HG03378 (cell line): Measurements from ENCODE around the gene NUFIP1.
"Not testable (repeated sequence)": the region's sequence is repeated elsewhere in the genome, so short reads cannot be mapped to it uniquely, and the experiment has no call there.

ENCODE experiments used
- ATAC-seq: cut with Tn5 transposase; IDR thresholded peaks from one replicate; pipeline ENCODE4 v1.9.1; 2021; ENCODE audit warnings: mild to moderate bottlenecking, moderate library complexity; ENCODE audit not compliant: unreplicated experiment

The NUFIP1 gene

DNA sequence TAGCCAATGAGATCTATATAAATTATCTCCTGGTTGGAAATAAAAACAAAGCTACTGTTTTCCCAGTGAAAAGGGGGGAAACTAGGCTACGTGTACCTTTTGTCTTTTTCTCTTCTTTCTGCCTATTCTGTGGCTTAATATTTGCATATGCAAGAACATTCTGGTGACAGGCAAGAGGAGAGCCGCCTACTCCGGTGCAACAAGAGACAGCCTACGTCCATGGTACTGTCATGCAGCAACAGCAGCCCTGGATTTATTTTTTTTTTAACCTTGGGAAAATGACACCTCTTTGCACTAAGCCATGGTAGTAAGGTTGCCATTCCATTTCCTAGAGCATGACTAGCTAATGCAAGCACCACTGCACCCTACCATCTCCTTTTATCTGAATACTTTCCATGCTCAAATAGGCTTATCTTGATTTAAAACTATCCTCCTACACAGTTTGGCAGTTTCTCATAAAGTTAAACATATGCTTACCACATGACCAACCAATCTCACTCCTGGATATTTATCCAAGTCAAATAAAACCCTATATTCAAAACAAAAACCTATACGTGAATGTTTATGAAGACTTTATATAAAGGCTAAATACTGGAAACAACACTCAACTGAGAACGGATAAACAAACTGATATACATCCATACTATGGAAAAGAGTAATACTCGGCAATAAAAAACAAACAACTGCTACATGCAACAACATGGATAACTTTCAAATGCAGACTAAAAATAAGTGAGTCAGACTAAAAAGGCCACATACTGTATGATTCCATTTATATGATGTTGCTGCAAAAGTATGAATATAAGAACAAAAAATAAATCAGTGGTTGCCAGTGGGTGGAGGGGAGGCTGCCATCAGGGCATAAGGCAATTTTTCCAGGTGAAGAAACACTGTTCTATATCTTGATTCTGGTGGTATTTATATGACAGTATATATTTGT lies 17.3 kb downstream of the NUFIP1 start:
- ATAC-seq = no peak

DNA sequence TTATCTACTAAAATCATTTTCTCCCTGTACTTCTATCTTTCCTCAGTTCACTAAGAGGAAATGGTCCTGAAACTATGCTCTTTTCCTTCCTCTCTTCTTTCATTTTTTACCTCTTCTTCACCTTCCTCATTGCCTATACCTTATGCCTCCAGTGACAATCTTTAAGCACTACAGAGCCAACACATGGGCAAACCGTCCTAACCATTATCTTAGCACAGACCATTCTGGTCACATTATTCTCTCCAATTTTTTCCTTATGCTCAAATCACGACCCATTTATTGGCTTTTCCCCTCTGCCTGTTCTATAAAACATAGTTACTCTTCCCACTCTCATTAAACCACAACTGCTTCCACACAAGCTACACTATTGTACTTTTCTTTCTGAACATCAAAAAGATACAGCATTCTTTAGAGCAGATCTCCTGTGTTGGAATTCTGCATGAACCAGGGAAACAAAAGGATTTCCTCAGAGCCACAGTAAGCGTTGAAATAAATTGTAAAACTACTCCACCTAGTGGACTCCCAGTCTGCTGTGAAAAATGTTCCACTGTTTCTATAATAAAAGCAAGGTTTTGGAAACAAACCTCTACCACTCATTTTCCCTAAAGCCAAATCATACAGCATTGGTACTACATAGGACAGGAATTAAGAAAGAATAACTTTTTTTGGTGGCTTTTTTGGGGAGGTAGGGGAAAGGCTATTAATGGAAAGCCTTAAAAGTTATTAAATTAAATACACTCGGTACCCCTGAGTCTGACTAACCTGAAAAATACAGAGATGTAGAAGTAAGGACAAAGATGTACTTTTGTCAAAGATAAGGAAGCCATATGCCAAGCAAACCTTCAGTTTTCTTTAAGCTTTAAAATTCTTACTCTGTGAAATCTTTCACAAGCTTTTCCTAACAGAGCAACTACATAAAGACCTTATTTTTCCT lies 19.5 kb downstream of the NUFIP1 start:
- no peak for ATAC-seq

DNA sequence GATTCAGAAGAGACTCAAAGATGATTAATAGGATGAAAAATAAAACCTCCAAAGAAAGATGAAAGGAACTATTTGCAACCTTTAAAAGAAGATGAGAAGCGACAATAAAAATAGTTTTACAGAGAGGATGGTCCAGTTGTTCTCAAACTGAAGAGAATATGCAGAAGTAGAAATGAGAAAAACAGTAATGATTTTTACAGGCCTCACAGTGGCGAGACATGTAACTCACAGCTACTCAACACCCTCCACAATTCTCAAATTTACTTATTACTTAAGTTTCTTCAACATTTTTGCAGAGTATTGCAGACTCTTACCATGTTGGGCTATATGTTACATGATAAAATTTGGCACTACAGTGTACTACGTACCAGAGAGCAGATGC lies 20.8 kb downstream of the NUFIP1 start:
- no peak for ATAC-seq

DNA sequence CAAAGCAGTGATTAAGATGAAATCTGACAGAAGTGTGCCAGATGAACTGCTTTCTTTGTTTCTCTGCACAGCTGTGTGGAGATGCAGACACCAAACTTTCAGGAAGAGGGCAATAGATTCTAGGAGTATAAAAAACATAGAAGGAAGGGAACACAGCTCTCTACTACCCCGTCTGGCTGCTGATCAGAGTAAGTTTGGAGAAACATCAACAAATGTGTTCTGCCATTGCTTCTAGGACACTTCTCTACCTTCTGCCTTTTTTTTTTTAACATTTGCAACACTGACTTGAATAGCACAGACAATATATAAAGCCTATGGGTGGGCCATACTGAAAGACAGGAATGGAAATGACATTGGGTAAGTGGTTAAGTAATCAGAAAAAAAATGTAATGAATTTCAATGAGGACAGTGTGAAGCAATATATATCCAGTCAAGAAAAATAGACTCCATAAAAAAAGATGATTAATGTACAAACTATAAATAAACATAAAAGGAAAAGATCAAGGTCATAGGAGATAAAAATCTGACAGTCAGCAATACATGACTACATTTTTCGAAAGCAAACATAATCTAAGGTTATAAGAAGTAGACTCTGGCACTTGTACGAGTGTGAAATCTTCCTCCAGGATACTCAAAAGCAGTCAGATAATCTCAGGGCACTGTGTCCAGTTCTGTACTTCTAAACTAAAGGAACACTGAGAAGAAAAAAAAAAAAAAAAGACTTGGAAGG lies 21.4 kb downstream of the NUFIP1 start:
- ATAC-seq = no peak

DNA sequence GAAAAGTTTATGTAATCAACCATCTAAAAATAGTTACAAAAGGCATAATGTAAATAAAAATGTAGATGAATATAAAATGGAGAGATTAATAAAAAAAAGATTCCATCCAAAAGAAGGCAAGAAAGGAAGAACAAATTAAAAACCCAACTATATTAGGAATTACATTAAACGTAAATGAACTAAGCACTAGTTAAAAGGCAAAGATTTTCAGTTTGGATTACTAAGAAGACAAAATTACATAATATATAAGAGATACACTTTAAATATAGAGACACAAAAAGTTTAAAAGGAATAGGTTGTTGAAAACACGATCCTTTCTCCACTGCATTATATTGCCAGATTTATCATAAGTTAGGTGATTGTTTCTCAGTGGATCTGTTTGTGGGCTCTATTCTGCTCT lies 27.3 kb downstream of the NUFIP1 start:
- no peak for ATAC-seq

DNA sequence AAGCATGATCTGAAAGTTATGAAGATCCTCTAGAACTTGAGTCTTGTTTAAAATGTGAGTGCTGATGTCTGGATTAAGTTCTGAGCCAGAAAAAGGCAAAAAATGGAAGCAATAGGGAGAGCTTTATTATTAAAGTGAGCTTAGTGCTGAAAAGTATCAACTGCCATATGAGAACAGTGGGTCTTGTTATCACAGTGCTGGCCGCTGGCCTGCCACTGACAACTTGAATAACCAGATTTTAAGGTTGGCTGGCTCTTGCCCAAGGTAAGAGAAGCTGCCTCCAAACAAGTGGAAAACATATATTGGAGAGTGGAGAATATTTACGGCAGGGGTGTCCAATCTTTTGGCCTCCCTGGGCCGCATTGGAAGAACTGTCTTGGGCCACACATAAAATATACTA lies 33.9 kb downstream of the NUFIP1 start:
- no peak for ATAC-seq

DNA sequence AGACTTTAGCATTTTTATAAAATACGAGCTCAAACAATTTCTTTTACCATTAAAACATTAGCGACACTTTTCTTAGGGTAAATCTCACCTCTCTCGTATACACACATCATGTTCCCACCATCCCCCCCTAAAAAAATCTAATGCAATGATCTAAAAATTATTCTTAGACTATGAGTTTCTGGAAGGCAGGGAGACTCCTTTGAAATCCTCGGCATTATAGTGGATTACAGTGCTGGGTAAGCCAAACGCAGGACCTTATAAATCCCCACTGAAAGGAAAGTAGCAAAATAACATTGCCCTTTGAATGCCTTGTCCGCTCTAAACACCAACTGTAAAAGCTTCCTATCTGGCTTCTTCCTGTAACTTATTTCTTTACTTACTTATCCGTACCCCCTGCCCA lies 35.0 kb downstream of the NUFIP1 start:
- no peak for ATAC-seq

DNA sequence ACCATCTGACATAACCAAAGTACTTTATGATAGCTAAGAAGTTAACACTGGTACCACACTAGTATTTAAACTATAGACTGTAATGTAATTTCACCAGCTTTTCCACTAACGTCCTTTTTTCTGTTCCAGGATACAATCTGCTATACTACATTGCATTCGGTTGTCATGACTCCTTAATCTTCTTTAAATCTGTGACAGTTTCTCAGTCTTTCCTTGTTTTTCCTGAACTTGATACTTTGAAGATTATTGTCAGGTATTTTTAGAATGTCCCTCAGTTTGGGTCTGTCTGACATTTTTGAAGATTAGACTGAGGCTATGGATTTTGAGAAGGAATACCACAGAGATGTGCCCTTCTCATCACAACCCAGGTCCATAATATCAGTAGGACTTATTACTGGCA lies 36.6 kb downstream of the NUFIP1 start:
- no peak for ATAC-seq

DNA sequence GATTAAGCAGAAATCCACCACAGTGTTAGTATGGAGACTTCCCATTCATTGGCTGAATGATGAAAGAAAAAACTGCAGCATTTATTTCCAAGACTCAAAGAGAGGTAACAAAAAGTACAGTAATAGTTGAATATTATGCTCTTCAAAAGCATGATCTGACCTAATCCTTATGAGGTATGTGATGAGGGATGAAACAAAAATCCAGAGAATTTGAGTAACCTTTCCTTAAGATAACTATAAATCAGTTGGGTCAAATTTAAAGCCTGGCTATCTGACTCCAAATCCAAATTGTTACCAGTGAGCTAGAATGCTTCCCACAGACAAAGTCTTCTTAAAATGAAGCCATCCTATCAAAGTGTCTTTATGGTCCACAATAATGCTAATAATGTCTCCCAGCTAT lies 38.1 kb downstream of the NUFIP1 start:
- ATAC-seq = no peak

DNA sequence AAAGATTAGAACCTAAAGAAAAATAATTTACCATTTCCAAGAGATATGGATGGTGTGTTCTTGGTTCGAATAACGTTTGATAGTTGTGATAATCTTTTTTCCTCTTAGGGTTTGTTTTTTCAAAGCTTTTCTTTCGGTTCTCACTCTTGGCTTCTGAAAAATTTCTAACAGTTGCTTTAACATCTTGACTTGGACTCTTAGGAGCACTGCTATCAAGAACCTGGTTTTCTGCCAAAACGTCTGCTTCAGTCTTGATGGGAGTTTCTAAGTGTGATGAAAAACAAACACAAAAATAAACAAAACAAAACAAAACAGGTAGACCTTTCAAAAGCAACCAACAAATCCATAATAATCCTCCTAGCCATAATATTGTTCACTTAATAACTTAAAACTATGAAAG lies 45.9 kb downstream of the NUFIP1 start:
- not testable (repeated sequence) for ATAC-seq

DNA sequence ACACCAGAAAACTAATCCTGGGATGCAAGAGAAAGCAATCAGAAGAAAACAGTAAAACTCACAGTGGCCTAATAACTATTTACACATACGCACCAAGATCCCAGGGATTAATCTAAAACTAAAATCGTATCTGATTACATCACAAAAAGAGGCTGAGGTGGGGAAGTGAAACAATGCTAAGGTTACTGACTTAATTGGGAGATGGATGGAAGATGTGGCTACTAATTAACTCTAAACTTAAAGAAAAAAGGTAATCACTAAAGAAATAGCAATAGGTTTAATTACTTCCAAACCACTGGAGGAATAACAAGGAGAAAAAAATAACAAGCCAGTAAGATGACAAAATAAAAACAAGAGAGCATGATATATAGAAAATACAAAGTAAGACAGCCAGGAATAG lies 50.4 kb downstream of the NUFIP1 start:
- ATAC-seq = no peak

DNA sequence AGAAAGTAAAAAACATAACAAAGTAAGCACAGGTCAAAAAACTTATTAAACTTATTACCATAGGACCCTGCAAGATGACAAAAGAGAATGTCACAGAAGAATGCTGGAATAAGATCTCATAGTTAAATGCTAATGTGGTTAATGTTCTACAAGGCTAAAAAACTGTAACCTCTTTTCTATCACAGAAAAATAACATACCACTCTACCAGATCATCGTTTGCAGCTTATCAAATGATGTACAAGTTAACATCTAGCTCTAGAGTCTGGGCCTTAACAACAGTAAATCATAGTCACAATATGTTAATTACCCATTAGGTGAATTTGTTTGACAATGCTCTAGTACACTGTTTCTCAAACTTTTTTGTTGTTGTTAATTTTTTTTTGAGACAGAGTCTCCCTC lies 53.0 kb downstream of the NUFIP1 start:
- no peak for ATAC-seq

DNA sequence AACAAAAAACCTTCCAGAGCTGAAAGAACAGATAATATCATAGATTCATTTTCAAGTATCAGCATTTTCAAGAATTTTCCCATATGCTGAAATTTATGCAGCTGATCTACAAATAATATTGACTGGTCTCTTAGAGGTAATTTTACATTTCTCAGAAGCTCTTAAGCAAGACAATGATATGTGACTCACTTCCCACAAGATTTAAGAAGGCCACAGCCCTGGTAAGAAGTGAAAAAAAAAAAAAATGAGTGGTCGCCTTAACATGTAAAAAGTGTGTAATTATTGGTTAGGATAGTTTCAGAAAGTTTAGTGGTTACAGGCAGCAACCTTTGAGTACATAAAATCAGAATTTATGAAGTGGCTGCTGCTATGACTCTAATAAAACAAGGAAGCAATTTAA lies 54.5 kb downstream of the NUFIP1 start:
- ATAC-seq = no peak

DNA sequence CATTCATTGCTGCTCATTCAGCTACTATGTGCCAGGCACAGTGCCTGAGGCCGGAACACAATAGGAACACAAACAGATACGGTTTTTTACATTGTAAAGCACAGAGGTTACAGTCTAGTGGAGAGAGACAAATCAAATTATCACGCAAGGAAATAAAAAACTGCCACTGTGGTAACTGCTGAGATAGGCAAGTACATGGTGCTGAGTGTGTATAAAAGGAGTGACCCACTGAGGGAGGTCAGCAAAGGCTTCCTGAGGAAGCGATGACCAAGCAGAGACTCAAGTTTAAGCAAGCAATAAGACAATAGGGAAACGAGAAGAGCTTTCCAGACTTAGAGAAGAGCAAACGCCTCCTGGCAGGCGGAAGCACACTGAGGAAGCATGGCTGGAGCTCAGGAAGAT lies 56.4 kb downstream of the NUFIP1 start:
- no peak for ATAC-seq

DNA sequence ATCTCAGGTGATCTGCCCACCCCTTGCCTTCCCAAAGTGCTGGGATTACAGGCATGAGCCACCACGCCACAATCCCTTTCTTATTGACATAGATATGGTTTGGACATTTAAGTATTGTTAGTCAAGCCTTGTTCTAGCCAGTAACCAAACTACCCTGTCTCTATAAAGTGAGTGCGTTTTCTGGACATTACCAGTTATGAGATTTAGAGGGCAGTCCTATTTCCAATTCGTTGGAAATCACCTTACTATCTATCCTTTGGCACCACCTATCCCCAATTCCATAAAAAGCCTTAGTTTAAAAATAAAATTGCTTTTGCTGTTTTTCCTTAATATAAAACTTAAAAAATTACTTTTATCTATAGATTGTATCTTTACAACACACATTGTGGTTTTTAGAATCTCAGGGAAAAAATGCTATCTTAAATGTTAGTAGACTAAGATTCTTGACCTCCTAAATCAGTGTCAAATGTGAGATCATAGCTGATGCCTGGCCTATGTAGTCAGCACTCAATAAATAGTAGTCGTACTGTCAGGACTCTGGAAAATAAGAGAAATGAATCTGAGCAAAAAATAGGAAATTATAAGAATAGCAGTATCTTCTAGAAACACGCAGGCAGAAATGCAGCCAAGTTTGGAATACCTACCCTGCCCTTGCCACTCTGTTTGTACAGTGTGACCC lies 57.0 kb downstream of the NUFIP1 start:
- ATAC-seq = no peak

DNA sequence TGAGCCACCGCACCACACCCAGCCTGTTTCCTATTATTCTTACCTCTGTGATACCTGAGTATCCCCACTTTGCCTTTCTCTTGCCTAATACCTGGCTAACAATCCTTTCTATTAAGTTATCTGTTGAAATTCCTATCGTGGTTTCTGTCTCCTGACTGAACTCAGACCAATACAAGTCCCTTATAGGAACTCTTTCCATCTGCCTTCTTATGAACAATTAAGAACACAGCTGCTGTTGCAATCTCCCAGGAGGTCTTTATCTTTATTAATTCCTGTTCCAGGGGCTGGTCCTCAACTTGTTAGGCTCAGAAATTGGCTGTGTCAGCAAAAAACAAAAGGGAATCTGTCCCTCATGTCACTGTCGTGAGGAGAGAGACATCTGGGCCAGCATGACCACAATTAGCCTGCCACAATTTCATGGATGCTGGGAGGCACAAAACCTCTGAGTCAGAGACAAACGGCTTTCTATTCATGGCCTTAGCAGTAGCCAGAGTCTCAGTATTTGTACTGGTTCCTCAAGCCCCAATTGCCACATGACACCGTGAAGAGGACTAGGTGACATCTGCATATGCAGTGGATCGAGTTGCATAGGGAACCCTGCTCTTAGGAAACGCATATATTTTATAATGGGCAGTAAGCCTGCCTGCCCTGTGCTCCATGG lies 58.2 kb downstream of the NUFIP1 start:
- no peak for ATAC-seq

DNA sequence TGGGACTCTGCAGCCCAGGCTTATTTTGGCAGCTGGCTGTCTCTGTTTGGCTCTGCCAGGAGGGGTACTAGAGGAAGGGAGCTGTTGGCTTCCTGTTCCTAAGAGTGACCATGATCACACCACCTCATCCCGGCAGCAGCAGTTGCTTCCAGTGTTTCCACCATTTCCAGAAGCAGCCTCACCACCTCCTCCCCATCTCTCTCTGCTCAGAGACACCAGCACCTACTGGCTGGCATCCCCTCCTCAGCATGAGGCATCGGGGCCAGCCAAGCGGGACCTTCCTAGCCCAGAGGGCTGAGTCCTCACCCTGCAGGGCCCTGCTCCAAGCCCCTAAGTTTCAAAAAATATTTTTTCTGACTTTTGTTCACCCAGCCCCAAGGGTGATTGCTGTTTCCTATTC lies 59.0 kb downstream of the NUFIP1 start:
- no peak for ATAC-seq

DNA sequence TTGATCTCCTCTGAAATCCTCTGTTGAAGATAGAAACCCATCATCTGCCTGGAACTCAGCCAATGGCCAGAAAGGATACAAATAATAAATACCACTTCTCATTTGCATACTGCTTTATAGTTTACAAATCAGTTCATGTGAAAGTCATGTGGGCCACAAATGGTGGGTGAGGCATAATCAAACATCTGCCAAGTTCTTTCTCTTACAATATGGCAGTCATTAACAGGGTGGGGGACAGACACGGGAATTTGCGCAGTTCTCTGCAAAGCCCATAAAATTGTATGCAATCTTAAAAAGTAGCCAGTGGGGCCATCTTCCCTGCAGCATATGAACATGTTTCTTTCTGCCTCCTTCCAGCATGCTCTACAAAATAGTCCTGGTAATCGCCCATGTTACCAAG lies 59.6 kb downstream of the NUFIP1 start:
- ATAC-seq = no peak

DNA sequence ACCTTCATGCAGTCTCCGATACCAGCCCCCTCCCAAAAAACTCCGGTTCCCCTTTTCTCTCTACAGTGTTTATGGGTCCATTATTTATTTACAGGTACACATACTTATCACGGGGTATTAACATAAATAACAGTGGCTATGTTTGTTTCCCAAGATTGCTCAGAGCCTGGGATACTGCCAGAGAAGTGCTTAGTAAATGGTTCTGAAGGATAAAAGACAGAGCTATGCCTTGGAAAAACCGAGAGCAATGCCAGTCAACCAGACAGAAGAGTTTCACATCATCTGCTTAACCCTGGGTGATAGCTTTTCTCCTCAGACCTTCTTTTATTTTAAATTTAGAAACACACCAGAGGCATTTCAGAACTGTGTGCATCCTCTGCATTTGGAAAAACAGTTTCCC lies 61.3 kb downstream of the NUFIP1 start:
- ATAC-seq = no peak
